ENCODE results near the gene HDAC7.

DNA sequence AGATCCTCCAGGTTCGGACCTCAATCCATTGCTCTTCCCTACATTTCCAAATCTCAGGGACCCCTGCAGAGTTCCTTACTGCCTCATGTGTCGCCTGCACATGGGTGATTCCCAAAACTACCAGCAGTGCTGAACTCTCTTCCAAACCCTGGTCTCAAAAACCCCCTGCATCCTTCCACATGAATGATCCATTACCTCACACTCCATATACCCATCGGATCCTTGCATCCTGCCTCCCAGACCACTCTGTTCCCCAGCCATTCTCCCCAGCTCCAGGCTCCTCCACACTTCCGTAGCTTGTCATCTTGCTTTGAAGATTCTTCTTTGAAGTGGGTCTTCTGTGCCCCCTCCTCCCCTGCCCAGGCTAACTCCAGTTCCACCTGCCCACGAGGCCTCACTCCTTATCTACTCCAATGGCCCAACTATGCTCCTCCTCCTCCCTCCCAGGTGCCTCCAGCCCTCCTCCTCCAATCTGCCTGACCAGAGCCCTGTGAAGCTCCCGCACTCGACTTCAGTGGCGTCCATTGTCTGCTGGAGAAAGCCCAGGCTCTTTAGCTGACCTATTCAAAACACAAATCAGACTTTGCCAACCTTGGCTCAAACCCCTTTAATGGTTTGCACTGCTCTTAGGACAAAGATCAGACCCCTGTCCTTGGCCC is 74.8 kb downstream of the HDAC7 start:
- TF ChIP-seq, protein P1, sequence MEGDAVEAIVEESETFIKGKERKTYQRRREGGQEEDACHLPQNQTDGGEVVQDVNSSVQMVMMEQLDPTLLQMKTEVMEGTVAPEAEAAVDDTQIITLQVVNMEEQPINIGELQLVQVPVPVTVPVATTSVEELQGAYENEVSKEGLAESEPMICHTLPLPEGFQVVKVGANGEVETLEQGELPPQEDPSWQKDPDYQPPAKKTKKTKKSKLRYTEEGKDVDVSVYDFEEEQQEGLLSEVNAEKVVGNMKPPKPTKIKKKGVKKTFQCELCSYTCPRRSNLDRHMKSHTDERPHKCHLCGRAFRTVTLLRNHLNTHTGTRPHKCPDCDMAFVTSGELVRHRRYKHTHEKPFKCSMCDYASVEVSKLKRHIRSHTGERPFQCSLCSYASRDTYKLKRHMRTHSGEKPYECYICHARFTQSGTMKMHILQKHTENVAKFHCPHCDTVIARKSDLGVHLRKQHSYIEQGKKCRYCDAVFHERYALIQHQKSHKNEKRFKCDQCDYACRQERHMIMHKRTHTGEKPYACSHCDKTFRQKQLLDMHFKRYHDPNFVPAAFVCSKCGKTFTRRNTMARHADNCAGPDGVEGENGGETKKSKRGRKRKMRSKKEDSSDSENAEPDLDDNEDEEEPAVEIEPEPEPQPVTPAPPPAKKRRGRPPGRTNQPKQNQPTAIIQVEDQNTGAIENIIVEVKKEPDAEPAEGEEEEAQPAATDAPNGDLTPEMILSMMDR (IDR thresholded peaks at IDR 0.05) = no peak
- no peak for TF ChIP-seq POLR2A (IDR thresholded peaks at IDR 0.05)
